ENCODE data around the gene UROD.
"Not testable (repeated sequence)": the region's sequence is repeated elsewhere in the genome, so short reads cannot be mapped to it uniquely, and the experiment has no call there.

Gene UROD

GRCh38 chr1:45043094-45043493 is 31.0 kb downstream of the UROD start:
- DNase-seq = no peak

- no peak for DNase-seq
These were observed 32.9 kb downstream of the UROD start for GRCh38 chr1:45044916-45045315.

GRCh38 chr1:45047032-45047431 is 35.0 kb downstream of the UROD start:
- DNase-seq = no peak

GRCh38 chr1:45051005-45051772 is 39.1 kb downstream of the UROD start:
- no peak for DNase-seq

- no peak for DNase-seq
These were observed 45.5 kb downstream of the UROD start for GRCh38 chr1:45057542-45057941.

- DNase-seq = no peak
These were observed 47.8 kb downstream of the UROD start for GRCh38 chr1:45059829-45060228.

GRCh38 chr1:45062463-45062862 is 50.4 kb downstream of the UROD start:
- DNase-seq = not testable (repeated sequence)

- no peak for DNase-seq
These were observed 53.0 kb downstream of the UROD start for GRCh38 chr1:45065083-45065482.

All from activated T-cell treated with anti-CD3 and anti-CD28 coated beads for 4 hours (primary cell).